A204.1 (cell line): Measurements from ENCODE around the gene PRR35.

Experiments
- FAIRE-seq: peaks from 2 replicates; lab custom pipeline; 2012; peaks lifted over from hg19 to GRCh38; lab: Jason Lieb, UNC

Gene PRR35

GRCh38 chr16:549544-550263 is 10.5 kb upstream of the PRR35 start:
- no peak for FAIRE-seq

DNA sequence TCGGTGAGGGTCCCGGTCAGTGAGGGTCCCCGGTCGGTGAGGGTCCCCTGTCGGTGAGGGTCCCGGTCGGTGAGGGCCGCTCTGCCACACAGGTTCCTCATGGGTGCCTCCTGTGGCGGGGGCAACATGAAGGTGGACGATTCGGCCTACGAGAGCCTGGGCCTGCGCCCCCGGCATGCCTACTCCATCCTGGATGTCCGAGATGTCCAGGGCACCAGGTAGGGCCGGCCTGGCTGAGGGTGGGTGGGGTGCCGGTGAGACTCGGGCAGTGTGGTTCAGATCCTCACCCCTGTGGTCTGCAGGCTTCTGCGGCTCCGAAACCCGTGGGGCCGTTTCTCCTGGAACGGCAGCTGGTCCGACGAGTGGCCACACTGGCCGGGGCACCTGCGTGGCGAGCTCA is 9.0 kb upstream of the PRR35 start:
- FAIRE-seq: no peak

GRCh38 chr16:552171-552570 is 8.0 kb upstream of the PRR35 start:
- no peak for FAIRE-seq

GRCh38 chr16:553601-554296 is 6.4 kb upstream of the PRR35 start:
- FAIRE-seq: no peak

DNA sequence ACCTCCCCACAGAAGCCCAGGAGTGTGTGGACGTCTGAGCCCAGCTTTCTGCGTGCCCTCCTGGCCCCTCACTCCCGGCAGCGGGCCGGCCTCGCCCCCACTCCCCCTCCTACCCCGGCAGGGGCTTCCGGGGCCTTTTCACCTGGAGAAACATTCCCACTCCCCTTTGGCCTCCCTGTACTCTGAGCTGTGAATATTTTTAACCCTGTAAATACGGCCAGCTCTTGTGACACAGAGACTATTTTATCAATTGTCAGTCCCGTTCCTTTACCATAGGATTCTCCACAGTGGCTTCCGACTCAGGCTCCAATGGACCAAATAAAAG is 5.9 kb upstream of the PRR35 start:
- FAIRE-seq: no peak

GRCh38 chr16:554640-555365 is 5.4 kb upstream of the PRR35 start:
- no peak for FAIRE-seq

- FAIRE-seq: no peak
Observed at GRCh38 chr16:555528-556473, 4.4 kb upstream of the PRR35 start.

DNA sequence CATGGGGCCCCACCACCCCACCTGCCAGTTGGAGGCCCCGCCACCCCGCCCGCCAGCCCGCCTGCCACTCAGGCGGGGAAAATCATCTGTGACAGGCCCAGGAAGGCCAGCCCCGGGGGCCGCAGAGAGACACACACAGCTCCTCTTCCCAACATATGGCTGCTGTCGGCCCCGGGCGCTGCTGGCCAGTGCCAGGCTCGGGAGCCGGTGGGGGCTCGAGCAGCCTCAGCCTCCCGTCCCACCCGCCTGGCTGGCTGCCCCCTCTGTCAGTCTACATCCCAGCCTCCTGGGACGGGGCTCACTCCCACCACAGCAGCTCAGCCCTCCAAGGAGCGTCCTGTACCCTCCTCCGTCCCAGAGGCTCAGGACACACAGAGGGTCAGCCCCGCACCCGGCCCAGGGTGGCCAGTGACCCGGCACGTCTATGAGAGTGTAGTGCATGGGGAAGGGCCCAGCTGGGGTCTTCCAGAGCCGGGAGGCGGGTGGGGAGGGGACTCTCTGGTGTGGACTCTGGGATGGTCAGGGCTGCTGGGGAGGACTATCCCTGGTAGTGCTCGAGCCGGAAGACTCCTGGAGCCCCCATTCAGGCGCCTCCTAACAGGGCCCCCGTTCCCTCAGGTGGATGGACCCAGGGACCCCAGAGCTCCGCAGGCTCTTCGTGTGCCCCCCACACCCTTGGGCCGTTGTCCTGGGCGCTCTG is 3.6 kb upstream of the PRR35 start:
- FAIRE-seq: no peak

- no peak for FAIRE-seq
Observed at GRCh38 chr16:557463-558297, 2.5 kb upstream of the PRR35 start.

DNA sequence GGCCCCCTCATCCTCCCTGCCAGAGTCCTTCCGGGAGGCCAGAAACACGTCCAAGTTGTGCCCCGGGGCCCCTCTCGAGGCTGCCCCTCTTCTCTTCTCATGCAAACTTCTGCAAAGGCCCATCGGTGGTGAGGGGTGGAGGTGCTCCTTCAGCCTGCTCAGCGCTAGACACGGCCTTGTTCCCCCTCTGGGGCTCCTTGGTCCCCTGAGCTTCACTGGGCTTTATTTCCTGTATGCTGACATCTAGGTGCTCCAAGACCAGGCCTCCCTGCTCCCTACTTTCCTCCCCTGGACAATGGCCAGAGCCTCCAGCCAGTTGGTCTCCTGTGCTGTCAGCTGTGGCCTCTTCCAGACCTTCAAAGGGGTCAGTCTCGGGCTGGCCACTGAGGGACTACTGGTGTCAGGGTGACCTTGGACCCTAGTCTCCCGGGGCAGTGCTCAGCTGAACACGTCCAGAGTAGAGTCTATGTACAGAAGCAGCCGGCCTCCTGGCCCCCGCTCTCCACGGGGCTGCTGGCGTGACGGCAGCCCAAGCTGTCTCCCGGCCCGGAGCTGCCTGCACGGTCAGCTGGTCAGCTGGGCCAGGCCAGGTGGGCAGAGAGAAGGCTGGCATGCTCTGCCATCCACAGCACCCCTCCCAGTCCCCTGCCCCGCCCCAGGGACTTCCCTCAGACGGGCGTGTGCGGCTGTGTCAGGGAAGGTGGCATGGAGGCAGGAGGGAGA is 1.7 kb upstream of the PRR35 start:
- no peak for FAIRE-seq

- no peak for FAIRE-seq
Observed at GRCh38 chr16:559021-559380, 1.2 kb upstream of the PRR35 start.

GRCh38 chr16:559411-560203 is 587 bp upstream of the PRR35 start:
- FAIRE-seq: no peak

DNA sequence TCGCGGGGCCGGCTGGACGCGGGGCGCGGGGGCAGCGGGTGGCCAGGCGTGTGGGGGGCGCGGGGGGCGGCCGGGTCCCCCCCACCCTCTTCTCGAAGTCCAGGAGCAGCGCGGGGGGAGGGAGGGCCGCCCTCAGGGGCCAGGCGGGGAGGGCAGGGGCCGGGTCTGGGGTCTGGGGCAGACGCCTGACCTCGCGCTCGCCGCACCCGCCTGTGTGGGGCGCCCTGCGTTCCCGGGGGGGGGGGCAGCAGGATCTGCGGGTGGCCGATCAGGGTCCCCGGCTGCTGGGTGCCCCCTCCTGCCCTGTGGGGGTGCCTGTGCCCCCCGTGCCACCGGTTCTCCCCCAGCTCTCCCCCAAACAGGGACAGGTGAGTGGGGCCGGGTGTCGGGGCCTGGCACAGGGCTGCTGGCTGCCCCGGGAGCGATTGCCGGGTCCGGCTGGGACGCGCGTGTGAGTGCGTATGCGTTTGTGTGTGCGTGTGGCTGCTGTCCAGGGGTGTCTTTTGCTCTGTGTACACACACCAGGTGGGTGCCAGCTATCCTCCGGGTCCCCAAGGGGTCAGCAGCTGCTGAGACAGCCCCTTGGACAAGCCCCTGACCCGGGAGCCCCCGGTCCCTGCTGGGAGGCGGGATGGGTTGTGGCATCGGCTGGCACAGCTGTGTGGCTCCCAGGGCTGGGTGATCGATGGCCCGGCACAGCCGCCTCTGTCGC is 663 bp downstream of the PRR35 start:
- no peak for FAIRE-seq

DNA sequence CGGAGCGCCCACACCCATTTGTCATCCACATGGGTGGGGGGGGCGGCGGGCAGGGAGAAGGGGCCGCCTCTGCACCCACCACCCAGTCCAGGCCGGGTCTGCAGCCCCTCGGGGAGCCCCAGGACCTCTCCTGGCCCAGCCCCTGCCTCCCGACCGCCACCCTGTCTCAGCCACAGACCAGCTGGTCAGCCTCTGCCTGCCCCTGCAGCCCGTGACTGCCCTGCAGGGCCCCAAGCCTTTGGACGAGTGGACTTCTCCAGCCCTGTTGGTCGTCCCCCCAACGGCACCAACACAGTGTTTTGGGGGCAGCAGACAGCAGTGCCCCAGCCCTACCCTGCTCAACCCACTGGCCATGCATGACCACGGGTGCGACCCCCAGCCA is 1.2 kb downstream of the PRR35 start:
- FAIRE-seq: no peak

- FAIRE-seq: no peak
Observed at GRCh38 chr16:561957-562938, 2.1 kb downstream of the PRR35 start.

DNA sequence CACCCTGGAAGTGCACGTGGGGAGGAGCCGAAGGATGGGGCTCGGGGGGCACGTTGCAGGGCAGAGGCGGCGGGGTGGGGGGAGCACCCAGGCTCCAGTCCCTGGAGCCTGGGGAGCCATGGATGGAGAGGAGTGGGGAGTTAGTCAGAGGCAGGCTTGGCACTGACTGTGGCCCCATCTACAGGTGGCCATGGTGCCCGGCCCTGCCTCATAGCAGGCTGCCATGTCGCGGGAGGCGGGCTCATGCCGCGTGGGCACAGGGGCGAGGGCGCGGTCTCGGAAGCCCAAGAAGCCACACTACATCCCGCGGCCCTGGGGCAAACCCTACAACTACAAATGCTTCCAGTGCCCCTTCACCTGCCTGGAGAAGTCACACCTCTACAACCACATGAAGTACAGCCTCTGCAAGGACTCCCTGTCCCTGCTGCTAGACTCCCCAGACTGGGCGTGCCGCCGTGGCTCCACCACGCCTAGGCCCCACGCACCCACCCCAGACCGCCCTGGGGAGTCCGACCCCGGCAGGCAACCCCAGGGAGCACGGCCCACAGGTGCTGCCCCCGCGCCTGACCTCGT is 3.0 kb downstream of the PRR35 start:
- FAIRE-seq: no peak
